Uterus (tissue), 2 donors: Measurements from ENCODE around the gene CFAP74.

ENCODE experiments used
- POLR2A ChIP-seq, 2 donors: fragments of 450-650 bp; IDR thresholded peaks; one replicate each; pipeline ENCODE4 v1.6.1; 2016; ENCODE audit warnings: antibody characterized with exemption in 2 of 2, mild to moderate bottlenecking in 1 of 2, moderate library complexity in 1 of 2
- TF ChIP-seq, protein P1 (sequence below), 4 experiments: fragments of 200-600 bp in 2 of 4; fragments of 450-650 bp in 2 of 4; sonication (generic) in 2 of 4; IDR thresholded peaks; one replicate each; pipeline ENCODE4 v1.5.1; 2016 to 2019; ENCODE audit warnings: antibody characterized with exemption in 4 of 4, mild to moderate bottlenecking in 2 of 4, moderate library complexity in 1 of 4

DNA sequence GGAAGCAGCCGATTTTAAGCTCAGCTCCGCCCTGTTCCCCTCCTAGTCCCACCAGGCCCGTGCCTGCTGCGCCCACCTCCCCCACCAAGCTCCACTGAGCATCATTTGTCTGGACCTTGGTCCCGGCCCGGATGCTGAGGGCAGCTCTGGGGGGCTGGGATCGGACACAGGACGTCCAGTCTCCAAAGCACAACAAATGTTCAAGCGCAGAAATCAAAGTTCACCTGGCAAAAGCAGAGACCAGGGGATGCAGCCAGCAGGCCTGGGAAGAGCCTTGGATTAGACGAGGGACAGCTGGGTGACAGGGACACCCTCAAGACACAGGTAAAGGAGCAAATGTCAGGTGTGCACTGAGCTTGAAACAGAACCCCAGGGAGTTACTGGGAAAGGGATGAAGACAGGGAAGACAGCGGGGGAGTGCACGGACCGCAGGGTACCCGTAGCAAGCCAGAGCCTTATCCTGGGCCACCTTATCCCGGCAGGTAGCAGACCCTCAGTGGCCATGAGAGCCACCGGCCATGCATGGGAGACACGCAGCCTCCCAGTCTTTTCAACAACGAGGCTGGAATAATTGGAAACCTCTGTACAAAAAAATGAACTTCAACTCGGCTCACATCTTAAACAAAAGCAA is 62.3 kb downstream of the CFAP74 start:
- TF ChIP-seq, protein P1, sequence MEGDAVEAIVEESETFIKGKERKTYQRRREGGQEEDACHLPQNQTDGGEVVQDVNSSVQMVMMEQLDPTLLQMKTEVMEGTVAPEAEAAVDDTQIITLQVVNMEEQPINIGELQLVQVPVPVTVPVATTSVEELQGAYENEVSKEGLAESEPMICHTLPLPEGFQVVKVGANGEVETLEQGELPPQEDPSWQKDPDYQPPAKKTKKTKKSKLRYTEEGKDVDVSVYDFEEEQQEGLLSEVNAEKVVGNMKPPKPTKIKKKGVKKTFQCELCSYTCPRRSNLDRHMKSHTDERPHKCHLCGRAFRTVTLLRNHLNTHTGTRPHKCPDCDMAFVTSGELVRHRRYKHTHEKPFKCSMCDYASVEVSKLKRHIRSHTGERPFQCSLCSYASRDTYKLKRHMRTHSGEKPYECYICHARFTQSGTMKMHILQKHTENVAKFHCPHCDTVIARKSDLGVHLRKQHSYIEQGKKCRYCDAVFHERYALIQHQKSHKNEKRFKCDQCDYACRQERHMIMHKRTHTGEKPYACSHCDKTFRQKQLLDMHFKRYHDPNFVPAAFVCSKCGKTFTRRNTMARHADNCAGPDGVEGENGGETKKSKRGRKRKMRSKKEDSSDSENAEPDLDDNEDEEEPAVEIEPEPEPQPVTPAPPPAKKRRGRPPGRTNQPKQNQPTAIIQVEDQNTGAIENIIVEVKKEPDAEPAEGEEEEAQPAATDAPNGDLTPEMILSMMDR (IDR thresholded peaks at IDR 0.05): no peak
- no peak for TF ChIP-seq POLR2A (IDR thresholded peaks at IDR 0.05)
